NB4 (cell line): ENCODE measurements around the gene IWS1.

Experiments used
- POLR2A ChIP-seq: IDR thresholded peaks from 2 replicates; pipeline ENCODE4 v1.6.1; 2011; ENCODE audit warnings: mild to moderate bottlenecking; ENCODE audit not compliant: insufficient read length; ENCODE audit errors: extremely low read depth
- TF ChIP-seq, protein P1 (sequence below): IDR thresholded peaks from one replicate; pipeline ENCODE4 v1.5.1; 2012; ENCODE audit warnings: low read depth, low read length

DNA sequence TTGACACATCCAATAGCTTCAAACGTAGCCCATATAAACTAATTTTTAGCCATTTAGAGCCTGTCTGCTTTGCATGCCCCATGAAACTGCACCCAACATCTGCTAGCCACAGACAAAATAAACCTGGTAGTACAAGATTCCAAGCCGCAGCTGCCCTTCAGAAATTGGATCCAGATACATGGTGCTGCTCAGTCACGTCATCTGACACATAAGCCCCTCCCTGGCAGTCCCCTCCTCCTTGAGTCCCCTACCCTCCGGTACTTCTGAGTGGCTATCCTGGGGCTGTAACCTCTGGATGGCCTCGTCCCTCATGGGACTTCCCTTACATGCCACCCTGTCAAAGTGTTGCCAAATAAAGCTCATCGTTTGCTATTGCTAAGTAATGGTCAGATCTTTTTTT is 74.3 kb downstream of the IWS1 start:
- TF ChIP-seq, protein P1, sequence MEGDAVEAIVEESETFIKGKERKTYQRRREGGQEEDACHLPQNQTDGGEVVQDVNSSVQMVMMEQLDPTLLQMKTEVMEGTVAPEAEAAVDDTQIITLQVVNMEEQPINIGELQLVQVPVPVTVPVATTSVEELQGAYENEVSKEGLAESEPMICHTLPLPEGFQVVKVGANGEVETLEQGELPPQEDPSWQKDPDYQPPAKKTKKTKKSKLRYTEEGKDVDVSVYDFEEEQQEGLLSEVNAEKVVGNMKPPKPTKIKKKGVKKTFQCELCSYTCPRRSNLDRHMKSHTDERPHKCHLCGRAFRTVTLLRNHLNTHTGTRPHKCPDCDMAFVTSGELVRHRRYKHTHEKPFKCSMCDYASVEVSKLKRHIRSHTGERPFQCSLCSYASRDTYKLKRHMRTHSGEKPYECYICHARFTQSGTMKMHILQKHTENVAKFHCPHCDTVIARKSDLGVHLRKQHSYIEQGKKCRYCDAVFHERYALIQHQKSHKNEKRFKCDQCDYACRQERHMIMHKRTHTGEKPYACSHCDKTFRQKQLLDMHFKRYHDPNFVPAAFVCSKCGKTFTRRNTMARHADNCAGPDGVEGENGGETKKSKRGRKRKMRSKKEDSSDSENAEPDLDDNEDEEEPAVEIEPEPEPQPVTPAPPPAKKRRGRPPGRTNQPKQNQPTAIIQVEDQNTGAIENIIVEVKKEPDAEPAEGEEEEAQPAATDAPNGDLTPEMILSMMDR: no peak
- TF ChIP-seq POLR2A: no peak
